Ovary (tissue), 9 donors: ENCODE results near the gene TBC1D22B. TPM values are rescaled to one million over a fixed set of nuclear protein-coding genes. Genes with fewer than 3 reads are reported as not detected.

Experiments
- DNase-seq, 5 donors: peaks; one replicate each; pipeline ENCODE4 v3.0.0-alpha.2; 2019 to 2020
- H3K27ac ChIP-seq, 2 donors: fragments of 200-600 bp; one replicate each; pipeline versions ENCODE4 v1.5.1 to v1.8.0; 2019 to 2022
- H3K27me3 ChIP-seq: fragments of 200-600 bp; one replicate; pipeline ENCODE4 v1.8.0; 2022
- H3K36me3 ChIP-seq: fragments of 200-600 bp; sonication (generic); one replicate; pipeline ENCODE4 v1.5.1; 2019
- H3K4me1 ChIP-seq: one replicate; pipeline ENCODE4 v1.8.1; 2013; ENCODE audit warnings: mild to moderate bottlenecking, moderate library complexity; ENCODE audit not compliant: insufficient read depth
- H3K4me3 ChIP-seq: fragments of 200-600 bp; sonication (generic); one replicate; pipeline ENCODE4 v1.5.1; 2017
- H3K9me3 ChIP-seq, 2 donors: fragments of 200-600 bp in 1 of 2; sonication (generic) in 1 of 2; one replicate each; pipeline versions ENCODE4 v1.5.1 to v1.8.1; 2013 to 2019; ENCODE audit warnings: mild to moderate bottlenecking in 1 of 2, moderate library complexity in 1 of 2
- CTCF ChIP-seq, 3 donors: fragments of 450-650 bp in 2 of 3; fragments of 200-600 bp in 1 of 3; IDR thresholded peaks; one replicate each; pipeline versions ENCODE4 v1.5.1 to v1.8.0; 2016 to 2022; ENCODE audit warnings: antibody characterized with exemption in 3 of 3, mild to moderate bottlenecking in 1 of 3
- EP300 ChIP-seq: sonication (generic); formaldehyde crosslinking; IDR thresholded peaks from one replicate; pipeline ENCODE4 v1.6.1; 2017; ENCODE audit warnings: antibody characterized with exemption
- POLR2A ChIP-seq: fragments of 450-650 bp; IDR thresholded peaks from one replicate; pipeline ENCODE4 v1.6.1; 2017; ENCODE audit warnings: antibody characterized with exemption, mild to moderate bottlenecking, moderate library complexity
- WGBS, 3 donors: extraction: QIAGEN DNeasy Blood & Tissue Kit in 1 of 3; methylation state at CpG; one replicate each; pipeline versions ENCODE4 v1.1.5 to v1.1.7; 2013 to 2017; 5-methylcytosine and 5-hydroxymethylcytosine counted together
- intact Hi-C, 4 donors: fragments of 100-400 bp; cut with DNase I; formaldehyde crosslinking; loops; one replicate each; pipeline versions ENCODE4 v1.11.0 to v1.15.1; 2022 to 2023
- polyA plus RNA-seq, 2 donors: library from polyadenylated mRNA; stranded (reverse); fragments of 200-250 nt in 1 of 2; fragments of 350-450 nt in 1 of 2; fragmentation: Illumina TruSeq in 1 of 2; extraction: RNeasy Lipid Tissue Mini Kit (QIAGEN cat#74804) in 1 of 2; gene quantifications; one replicate each; pipeline ENCODE4 v1.2.3, GENCODE V29; 2013 to 2014
- total RNA-seq, 7 donors: library from RNA; depleted of rRNA in 2 of 7; stranded (reverse); fragments of >200 nt in 2 of 7; fragmentation: NEBNext Ultra II Directional in 3 of 7; extraction: Animal tissue kit (Norgen Biotek cat#: 25700) in 3 of 7; gene quantifications; one replicate each; pipeline versions ENCODE4 v1.1.0 to v1.2.4, GENCODE V29; 2016 to 2023
- donor health status: DM: no; HTN: no; CAD: no; lungs with moderate emphysema.
- donor health status: DM: no; HTN: no; CAD: no.
- donor health status: Bipolar disorder and iron deficiency.
- donor health status: DM: yes; HTN: yes; CAD: no.
- donor health status: DM: no; HTN: no; CAD: no.
- donor health status: DM: yes; HTN: yes; CAD: no.

TBC1D22B gene
- total and polyA plus RNA-seq, 9 donors, result 7.4 to 17.7 (median 12.8) TPM

- WGBS, 3 donors, result 87 to 90% (median 89%) methylated on average over 8 of the region's 8 CpGs
- no peak for TF ChIP-seq EP300
- no peak for TF ChIP-seq CTCF (IDR thresholded peaks at IDR 0.05)
- no peak for TF ChIP-seq POLR2A
- intact Hi-C loops, result no loop called here
Observed at GRCh38 chr6:37218511-37218910, 39.1 kb upstream of the TBC1D22B start.

GRCh38 chr6:37221585-37222124 lies 35.9 kb upstream of the TBC1D22B start:
- Histone ChIP-seq H3K27me3 (no peaks in the 10 kb centered on the region), H3K9me3 (no peaks in the 10 kb centered on the region), H3K27ac (peak overlapping the region in 1 of 2 donors; percentile 19), H3K36me3 (no peaks in the 10 kb centered on the region), H3K4me1 (peaks cover 4% of the 10 kb centered on the region), H3K4me3 (peak overlapping the region; percentile 66)
- 53 to 56% (median 55%) methylated on average over 6 of the region's 6 CpGs for WGBS, 3 donors
- DNase-seq, result no peak
- intact Hi-C loops, result no loop called here
- TF ChIP-seq EP300, result no peak
- TF ChIP-seq CTCF (IDR thresholded peaks at IDR 0.05), result no peak
- TF ChIP-seq POLR2A, result no peak

More at GRCh38 chr6:37218511-37218910, 39.1 kb upstream of the TBC1D22B start:
- Histone ChIP-seq H3K4me1 (peaks cover 4% of the 10 kb centered on the region), H3K27me3 (no peaks in the 10 kb centered on the region), H3K36me3 (no peaks in the 10 kb centered on the region), H3K27ac (no peak overlapping the region), H3K9me3 (no peaks in the 10 kb centered on the region), H3K4me3 (no peak overlapping the region)
- DNase-seq, result no peak

GRCh38 chr6:37222125-37222967 lies 35.2 kb upstream of the TBC1D22B start:
- no peak for TF ChIP-seq EP300
- TF ChIP-seq CTCF (IDR thresholded peaks at IDR 0.05), result no peak
- intact Hi-C loops, result no loop called here
- peak overlapping the region in 1 of 2 donors; percentile 19 for H3K27ac ChIP-seq
- H3K4me3 ChIP-seq, result peak overlapping the region; percentile 66
- no peaks in the 10 kb centered on the region for H3K36me3 ChIP-seq
- 0 to 2% (median 1%) methylated on average over 30 to 39 of the region's 39 CpGs for WGBS, 3 donors
- no peaks in the 10 kb centered on the region for H3K9me3 ChIP-seq
- no peaks in the 10 kb centered on the region for H3K27me3 ChIP-seq
- H3K4me1 ChIP-seq, result peaks cover 4% of the 10 kb centered on the region
- peak; percentile 77 to 84 (median 81) for DNase-seq

- Histone ChIP-seq H3K27me3 (no peaks in the 10 kb centered on the region), H3K9me3 (no peaks in the 10 kb centered on the region), H3K4me3 (peak overlapping the region; percentile 66), H3K36me3 (no peaks in the 10 kb centered on the region), H3K27ac (peak overlapping the region in 1 of 2 donors; percentile 19), H3K4me1 (peaks cover 4% of the 10 kb centered on the region)
- TF ChIP-seq POLR2A (no peak), CTCF (IDR thresholded peaks at IDR 0.05) (no peak), EP300 (no peak)
- intact Hi-C loops, result no loop called here
- DNase-seq, result no peak
Observed at GRCh38 chr6:37222992-37223391, 34.6 kb upstream of the TBC1D22B start.
